Neural cell (in vitro differentiated cells): ENCODE data around the gene RTTN. TPM values are rescaled to one million over a fixed set of nuclear protein-coding genes. Genes with fewer than 3 reads are reported as not detected.

Experiments used
- H2AFZ ChIP-seq: fragments of 200-600, 300-800 bp; sonication (generic), shearing (Covaris generic); 2 replicates; pipeline ENCODE4 v1.6.0; 2014; ENCODE audit warnings: low read depth, mild to moderate bottlenecking, antibody characterized with exemption, low read length, moderate library complexity
- H3F3A ChIP-seq: fragments of 200-600 bp; shearing (Covaris generic); 2 replicates; pipeline ENCODE4 v1.6.1; 2016; ENCODE audit warnings: mild to moderate bottlenecking, moderate library complexity, mixed read lengths, antibody characterized with exemption, low read length; ENCODE audit not compliant: insufficient read depth, poor library complexity, severe bottlenecking
- H3K27ac ChIP-seq: fragments of 200-600, 300-800 bp; sonication (generic), shearing (Covaris generic); 2 replicates; pipeline ENCODE4 v1.5.1; 2014; ENCODE audit warnings: mild to moderate bottlenecking, low read length, moderate library complexity
- H3K27me3 ChIP-seq: fragments of 300-800, 200-600 bp; sonication (generic), shearing (Covaris generic); 2 replicates; pipeline ENCODE4 v1.6.0; 2014; ENCODE audit warnings: mild to moderate bottlenecking, low read depth, low read length, moderate library complexity; ENCODE audit not compliant: insufficient read depth
- H3K36me3 ChIP-seq: fragments of 300-800, 200-600 bp; sonication (generic), shearing (Covaris generic); 2 replicates; pipeline ENCODE4 v1.5.1; 2014; ENCODE audit warnings: mild to moderate bottlenecking, antibody characterized with exemption, low read length, moderate library complexity; ENCODE audit not compliant: insufficient read depth
- H3K4me2 ChIP-seq: fragments of 300-800, 200-600 bp; sonication (generic), shearing (Covaris generic); 2 replicates; pipeline ENCODE4 v1.6.0; 2014; ENCODE audit warnings: mild to moderate bottlenecking, low read length
- H3K4me3 ChIP-seq: fragments of 300-800, 200-600 bp; sonication (generic), shearing (Covaris generic); 2 replicates; pipeline ENCODE4 v1.5.1; 2014; ENCODE audit warnings: mild to moderate bottlenecking, low read length, moderate library complexity
- H3K79me2 ChIP-seq: fragments of 200-600 bp; shearing (Covaris generic); replicated peaks from 2 replicates; pipeline ENCODE4 v1.6.0; 2014; ENCODE audit warnings: mild to moderate bottlenecking, low read length, moderate library complexity; ENCODE audit not compliant: insufficient read depth
- H3K9ac ChIP-seq: fragments of 300-800, 200-600 bp; sonication (generic), shearing (Covaris generic); 2 replicates; pipeline ENCODE4 v1.6.1; 2016; ENCODE audit warnings: mild to moderate bottlenecking, low read length, mixed read lengths
- H3K9me2 ChIP-seq: fragments of 200-600 bp; shearing (Covaris generic); 2 replicates; pipeline ENCODE4 v1.6.1; 2016; ENCODE audit warnings: mild to moderate bottlenecking, low read length, mixed read lengths; ENCODE audit not compliant: insufficient read depth
- H3K9me3 ChIP-seq: fragments of 200-600, 300-800 bp; sonication (generic), shearing (Covaris generic); 2 replicates; pipeline ENCODE4 v1.6.1; 2016; ENCODE audit warnings: mild to moderate bottlenecking, mixed run types, low read length, moderate library complexity, mixed read lengths
- H4K20me1 ChIP-seq: fragments of 200-600 bp; shearing (Covaris generic); 2 replicates; pipeline ENCODE4 v1.6.1; 2016; ENCODE audit warnings: mild to moderate bottlenecking, mixed run types; ENCODE audit not compliant: insufficient read depth
- EP300 ChIP-seq: fragments of 450-650 bp; conservative IDR thresholded peaks from 2 replicates; pipeline ENCODE4 v1.6.1; 2014; ENCODE audit warnings: antibody characterized with exemption, mild to moderate bottlenecking, moderate library complexity; ENCODE audit not compliant: poor library complexity, severe bottlenecking
- EZH2 ChIP-seq: fragments of 200-600, 300-800 bp; shearing (Covaris generic), sonication (generic); IDR thresholded peaks from 2 replicates; pipeline ENCODE4 v1.6.1; 2014; ENCODE audit warnings: antibody characterized with exemption, low read length, borderline replicate concordance, mild to moderate bottlenecking; ENCODE audit not compliant: insufficient read depth, poor library complexity, severe bottlenecking
- MXI1 ChIP-seq: fragments of 450-650 bp; conservative IDR thresholded peaks from 2 replicates; pipeline ENCODE4 v1.6.1; 2014; ENCODE audit warnings: antibody characterized with exemption, mild to moderate bottlenecking; ENCODE audit not compliant: poor library complexity, severe bottlenecking
- POLR2AphosphoS5 ChIP-seq: IDR thresholded peaks from 2 replicates; pipeline ENCODE4 v1.6.1; 2012
- RAD21 ChIP-seq: fragments of 450-650 bp; conservative IDR thresholded peaks from 2 replicates; pipeline ENCODE4 v1.6.1; 2014; ENCODE audit warnings: antibody characterized with exemption, mild to moderate bottlenecking, moderate library complexity
- SMC3 ChIP-seq: fragments of 450-650 bp; conservative IDR thresholded peaks from 2 replicates; pipeline ENCODE4 v1.6.1; 2014; ENCODE audit warnings: antibody characterized with exemption, mild to moderate bottlenecking, moderate library complexity; ENCODE audit not compliant: poor library complexity
- TAF1 ChIP-seq: IDR thresholded peaks from 2 replicates; pipeline ENCODE4 v1.6.1; 2012; ENCODE audit warnings: low read depth
- polyA plus RNA-seq: library from polyadenylated mRNA; depleted of rRNA; stranded (reverse); fragments of >200 nt; gene quantifications from 2 replicates; pipeline ENCODE4 v1.2.3, GENCODE V29; 2014
- TF ChIP-seq, protein P1 (sequence below): IDR thresholded peaks from 2 replicates; pipeline ENCODE4 v1.6.1; 2012; ENCODE audit warnings: borderline replicate concordance
- TF ChIP-seq, protein P2 (sequence below): fragments of 450-650 bp; IDR thresholded peaks from 2 replicates; pipeline ENCODE4 v1.5.1; 2014; ENCODE audit warnings: antibody characterized with exemption, mild to moderate bottlenecking, moderate library complexity; ENCODE audit not compliant: poor library complexity, severe bottlenecking

Gene RTTN
- polyA plus RNA-seq, 1 donor from 2014 or later: 24.2 TPM

DNA sequence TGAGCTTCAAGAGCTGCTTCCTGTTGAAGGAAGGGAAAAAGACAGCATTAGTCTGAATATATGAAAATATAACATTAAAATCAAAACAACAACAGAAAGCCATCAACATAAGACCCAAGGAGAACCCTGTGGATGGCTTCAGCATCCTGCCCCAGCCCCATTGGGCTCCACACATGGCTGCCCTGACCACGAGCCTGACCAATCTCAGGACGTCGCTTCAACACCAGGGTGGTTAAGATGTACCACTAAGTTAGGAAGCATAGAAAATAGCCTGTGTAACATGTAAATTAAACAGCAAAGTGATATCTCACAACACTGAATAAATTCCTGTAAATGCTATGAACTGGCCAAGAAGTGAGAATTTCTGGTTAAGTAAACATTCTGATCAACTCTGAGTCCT, 180.7 kb downstream of the RTTN start:
- Histone ChIP-seq H3K36me3 (no peaks in the 10 kb centered on the region), H2AFZ (no peak overlapping the region), H3K4me2 (no peak overlapping the region), H3K9me3 (no peaks in the 10 kb centered on the region), H3K27me3 (no peaks in the 10 kb centered on the region), H4K20me1 (no peaks in the 10 kb centered on the region), H3K9ac (no peak overlapping the region), H3F3A (no peaks in the 10 kb centered on the region), H3K79me2 (no peaks in the 10 kb centered on the region), H3K27ac (no peak overlapping the region), H3K4me3 (no peak overlapping the region), H3K9me2 (no peaks in the 10 kb centered on the region)
- TF ChIP-seq, protein P1, sequence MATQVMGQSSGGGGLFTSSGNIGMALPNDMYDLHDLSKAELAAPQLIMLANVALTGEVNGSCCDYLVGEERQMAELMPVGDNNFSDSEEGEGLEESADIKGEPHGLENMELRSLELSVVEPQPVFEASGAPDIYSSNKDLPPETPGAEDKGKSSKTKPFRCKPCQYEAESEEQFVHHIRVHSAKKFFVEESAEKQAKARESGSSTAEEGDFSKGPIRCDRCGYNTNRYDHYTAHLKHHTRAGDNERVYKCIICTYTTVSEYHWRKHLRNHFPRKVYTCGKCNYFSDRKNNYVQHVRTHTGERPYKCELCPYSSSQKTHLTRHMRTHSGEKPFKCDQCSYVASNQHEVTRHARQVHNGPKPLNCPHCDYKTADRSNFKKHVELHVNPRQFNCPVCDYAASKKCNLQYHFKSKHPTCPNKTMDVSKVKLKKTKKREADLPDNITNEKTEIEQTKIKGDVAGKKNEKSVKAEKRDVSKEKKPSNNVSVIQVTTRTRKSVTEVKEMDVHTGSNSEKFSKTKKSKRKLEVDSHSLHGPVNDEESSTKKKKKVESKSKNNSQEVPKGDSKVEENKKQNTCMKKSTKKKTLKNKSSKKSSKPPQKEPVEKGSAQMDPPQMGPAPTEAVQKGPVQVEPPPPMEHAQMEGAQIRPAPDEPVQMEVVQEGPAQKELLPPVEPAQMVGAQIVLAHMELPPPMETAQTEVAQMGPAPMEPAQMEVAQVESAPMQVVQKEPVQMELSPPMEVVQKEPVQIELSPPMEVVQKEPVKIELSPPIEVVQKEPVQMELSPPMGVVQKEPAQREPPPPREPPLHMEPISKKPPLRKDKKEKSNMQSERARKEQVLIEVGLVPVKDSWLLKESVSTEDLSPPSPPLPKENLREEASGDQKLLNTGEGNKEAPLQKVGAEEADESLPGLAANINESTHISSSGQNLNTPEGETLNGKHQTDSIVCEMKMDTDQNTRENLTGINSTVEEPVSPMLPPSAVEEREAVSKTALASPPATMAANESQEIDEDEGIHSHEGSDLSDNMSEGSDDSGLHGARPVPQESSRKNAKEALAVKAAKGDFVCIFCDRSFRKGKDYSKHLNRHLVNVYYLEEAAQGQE: no peak
- TF ChIP-seq, protein P2, sequence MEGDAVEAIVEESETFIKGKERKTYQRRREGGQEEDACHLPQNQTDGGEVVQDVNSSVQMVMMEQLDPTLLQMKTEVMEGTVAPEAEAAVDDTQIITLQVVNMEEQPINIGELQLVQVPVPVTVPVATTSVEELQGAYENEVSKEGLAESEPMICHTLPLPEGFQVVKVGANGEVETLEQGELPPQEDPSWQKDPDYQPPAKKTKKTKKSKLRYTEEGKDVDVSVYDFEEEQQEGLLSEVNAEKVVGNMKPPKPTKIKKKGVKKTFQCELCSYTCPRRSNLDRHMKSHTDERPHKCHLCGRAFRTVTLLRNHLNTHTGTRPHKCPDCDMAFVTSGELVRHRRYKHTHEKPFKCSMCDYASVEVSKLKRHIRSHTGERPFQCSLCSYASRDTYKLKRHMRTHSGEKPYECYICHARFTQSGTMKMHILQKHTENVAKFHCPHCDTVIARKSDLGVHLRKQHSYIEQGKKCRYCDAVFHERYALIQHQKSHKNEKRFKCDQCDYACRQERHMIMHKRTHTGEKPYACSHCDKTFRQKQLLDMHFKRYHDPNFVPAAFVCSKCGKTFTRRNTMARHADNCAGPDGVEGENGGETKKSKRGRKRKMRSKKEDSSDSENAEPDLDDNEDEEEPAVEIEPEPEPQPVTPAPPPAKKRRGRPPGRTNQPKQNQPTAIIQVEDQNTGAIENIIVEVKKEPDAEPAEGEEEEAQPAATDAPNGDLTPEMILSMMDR: no peak
- TF ChIP-seq MXI1 (no peak), EP300 (no peak), RAD21 (no peak), POLR2AphosphoS5 (no peak), EZH2 (no peak), SMC3 (no peak), TAF1 (no peak)

DNA sequence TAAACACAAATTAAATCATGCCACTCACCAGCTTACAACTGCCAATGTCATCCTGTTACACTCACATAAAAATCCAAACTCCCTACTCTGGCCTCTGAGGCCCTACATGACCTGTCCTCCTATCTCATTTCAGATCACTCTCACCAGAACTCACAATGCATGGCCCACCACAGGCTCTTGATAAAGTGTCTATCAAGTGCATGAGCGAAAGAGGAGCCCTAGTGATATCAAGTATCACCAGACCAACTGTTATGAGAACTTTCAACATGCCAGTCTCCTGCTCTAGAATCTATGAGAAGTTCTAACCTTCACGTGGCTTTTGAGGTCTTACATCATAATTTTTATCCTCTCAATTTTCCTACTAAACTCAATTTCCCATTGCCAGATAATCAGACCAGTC, 181.4 kb downstream of the RTTN start:
- no peaks in the 10 kb centered on the region for H3K36me3 ChIP-seq

More for the DNA sequence above, 181.4 kb downstream of the RTTN start:
- no peak overlapping the region for H3K9ac ChIP-seq
- H3K4me3 ChIP-seq: no peak overlapping the region
- no peaks in the 10 kb centered on the region for H3K9me3 ChIP-seq
- H2AFZ ChIP-seq: no peak overlapping the region
- H4K20me1 ChIP-seq: no peaks in the 10 kb centered on the region
- no peak overlapping the region for H3K27ac ChIP-seq
- H3K4me2 ChIP-seq: no peak overlapping the region
- H3K9me2 ChIP-seq: no peaks in the 10 kb centered on the region
- H3F3A ChIP-seq: no peaks in the 10 kb centered on the region
- H3K79me2 ChIP-seq: no peaks in the 10 kb centered on the region
- TF ChIP-seq, protein P1: no peak
- TF ChIP-seq MXI1: no peak
- TF ChIP-seq, protein P2: no peak
- no peak for TF ChIP-seq RAD21
- no peak for TF ChIP-seq TAF1
- TF ChIP-seq POLR2AphosphoS5: no peak
- TF ChIP-seq SMC3: no peak
- TF ChIP-seq EZH2: no peak
- no peak for TF ChIP-seq EP300
- H3K27me3 ChIP-seq: no peaks in the 10 kb centered on the region
